ENCODE data around the gene MECP2.

GRCh38 chrX:154046031-154046781 lies 51.3 kb downstream of the MECP2 start:
- TF ChIP-seq CTCF (IDR thresholded peaks at IDR 0.05) (no peak), POLR2A (IDR thresholded peaks at IDR 0.05) (no peak)

All from right lobe of liver (tissue), 4 donors.